Measurements from ENCODE around the gene BCAS3. TPM values are rescaled to one million over a fixed set of nuclear protein-coding genes. Genes with fewer than 3 reads are reported as not detected.

BCAS3 gene
- total RNA-seq, 2 donors from 2014 or later: 28.0 to 37.7 TPM

- H3K36me3 Mint-ChIP-seq (ENCODE audit: low read depth): no peaks in the 10 kb centered on the region
- DNase-seq: no peak
- Histone ChIP-seq H3K4me3 (ENCODE audit: low read length) (no peak overlapping the region), H3K9ac (ENCODE audit: extremely low read depth, low read length, poor library complexity, severe bottlenecking) (no peak overlapping the region), H3K36me3 (ENCODE audit: control insufficient read depth, insufficient read depth, low read length) (no peaks in the 10 kb centered on the region), H3K27ac (ENCODE audit: low read depth, low read length) (no peak overlapping the region), H3K4me1 (ENCODE audit: control insufficient read depth, insufficient read depth, low read length) (no peaks in the 10 kb centered on the region), H3K27me3 (ENCODE audit: control insufficient read depth, insufficient read depth, low read length, poor library complexity, severe bottlenecking) (no peaks in the 10 kb centered on the region), H3K9me3 (ENCODE audit: control insufficient read depth, low read length) (no peaks in the 10 kb centered on the region)
- no peak for TF ChIP-seq CTCF (conservative IDR thresholded peaks at IDR 0.05)
- H3K27ac Mint-ChIP-seq: no peak overlapping the region
- 89 to 90% methylated on average over 2 to 4 of the region's 4 CpGs for WGBS, 2 experiments (ENCODE audit: insufficient coverage in 1 of 2, insufficient read length in 1 of 2)
- no peak overlapping the region for H3K4me3 Mint-ChIP-seq
- no peaks in the 10 kb centered on the region for H3K9me3 Mint-ChIP-seq
- H3K4me1 Mint-ChIP-seq: peaks cover 3% of the 10 kb centered on the region
- H3K27me3 Mint-ChIP-seq (ENCODE audit: insufficient read depth): no peaks in the 10 kb centered on the region
Measured at GRCh38 chr17:61139219-61139618, 461.6 kb downstream of the BCAS3 start.

GRCh38 chr17:61140081-61140786 is 462.6 kb downstream of the BCAS3 start:
- Mint-ChIP-seq H3K9me3 (no peaks in the 10 kb centered on the region), H3K4me3 (no peak overlapping the region), H3K27me3 (ENCODE audit: insufficient read depth) (no peaks in the 10 kb centered on the region), H3K4me1 (peaks cover 5% of the 10 kb centered on the region), H3K27ac (no peak overlapping the region), H3K36me3 (ENCODE audit: low read depth) (no peaks in the 10 kb centered on the region)
- no peaks in the 10 kb centered on the region for H3K27me3 ChIP-seq (ENCODE audit: control insufficient read depth, insufficient read depth, low read length, poor library complexity, severe bottlenecking)
- H3K9me3 ChIP-seq (ENCODE audit: control insufficient read depth, low read length): no peaks in the 10 kb centered on the region
- no peak overlapping the region for H3K4me3 ChIP-seq (ENCODE audit: low read length)
- H3K36me3 ChIP-seq (ENCODE audit: control insufficient read depth, insufficient read depth, low read length): no peaks in the 10 kb centered on the region
- H3K9ac ChIP-seq (ENCODE audit: extremely low read depth, low read length, poor library complexity, severe bottlenecking): no peak overlapping the region
- H3K4me1 ChIP-seq (ENCODE audit: control insufficient read depth, insufficient read depth, low read length): no peaks in the 10 kb centered on the region
- 88% methylated on average over 3 of the region's 3 CpGs for WGBS, 2 experiments (ENCODE audit: insufficient coverage in 1 of 2, insufficient read length in 1 of 2)
- TF ChIP-seq CTCF (conservative IDR thresholded peaks at IDR 0.05): no peak
- no peak overlapping the region for H3K27ac ChIP-seq (ENCODE audit: low read depth, low read length)
- DNase-seq: no peak

- no CpG with 5 or more reads among the region's 1 CpG for whole genome bisulfite sequencing, 2 experiments (ENCODE audit: insufficient coverage in 1 of 2, insufficient read length in 1 of 2)
- H3K4me1 ChIP-seq (ENCODE audit: control insufficient read depth, insufficient read depth, low read length): no peaks in the 10 kb centered on the region
- Mint-ChIP-seq H3K27ac (no peak overlapping the region), H3K36me3 (ENCODE audit: low read depth) (no peaks in the 10 kb centered on the region), H3K4me1 (peaks cover 10% of the 10 kb centered on the region), H3K27me3 (ENCODE audit: insufficient read depth) (no peaks in the 10 kb centered on the region), H3K9me3 (no peaks in the 10 kb centered on the region), H3K4me3 (no peak overlapping the region)
- H3K27ac ChIP-seq (ENCODE audit: low read depth, low read length): no peak overlapping the region
- H3K9ac ChIP-seq (ENCODE audit: extremely low read depth, low read length, poor library complexity, severe bottlenecking): no peak overlapping the region
- no peaks in the 10 kb centered on the region for H3K9me3 ChIP-seq (ENCODE audit: control insufficient read depth, low read length)
- H3K4me3 ChIP-seq (ENCODE audit: low read length): no peak overlapping the region
- DNase-seq: no peak
- no peak for TF ChIP-seq CTCF (conservative IDR thresholded peaks at IDR 0.05)
- no peaks in the 10 kb centered on the region for H3K36me3 ChIP-seq (ENCODE audit: control insufficient read depth, insufficient read depth, low read length)
- H3K27me3 ChIP-seq (ENCODE audit: control insufficient read depth, insufficient read depth, low read length, poor library complexity, severe bottlenecking): no peaks in the 10 kb centered on the region
Measured at GRCh38 chr17:61143026-61143425, 465.4 kb downstream of the BCAS3 start.
